ENCODE results near the gene PAX4.
"Not testable (repeated sequence)": the region's sequence is repeated elsewhere in the genome, so short reads cannot be mapped to it uniquely, and the experiment has no call there.

Gene PAX4

DNA sequence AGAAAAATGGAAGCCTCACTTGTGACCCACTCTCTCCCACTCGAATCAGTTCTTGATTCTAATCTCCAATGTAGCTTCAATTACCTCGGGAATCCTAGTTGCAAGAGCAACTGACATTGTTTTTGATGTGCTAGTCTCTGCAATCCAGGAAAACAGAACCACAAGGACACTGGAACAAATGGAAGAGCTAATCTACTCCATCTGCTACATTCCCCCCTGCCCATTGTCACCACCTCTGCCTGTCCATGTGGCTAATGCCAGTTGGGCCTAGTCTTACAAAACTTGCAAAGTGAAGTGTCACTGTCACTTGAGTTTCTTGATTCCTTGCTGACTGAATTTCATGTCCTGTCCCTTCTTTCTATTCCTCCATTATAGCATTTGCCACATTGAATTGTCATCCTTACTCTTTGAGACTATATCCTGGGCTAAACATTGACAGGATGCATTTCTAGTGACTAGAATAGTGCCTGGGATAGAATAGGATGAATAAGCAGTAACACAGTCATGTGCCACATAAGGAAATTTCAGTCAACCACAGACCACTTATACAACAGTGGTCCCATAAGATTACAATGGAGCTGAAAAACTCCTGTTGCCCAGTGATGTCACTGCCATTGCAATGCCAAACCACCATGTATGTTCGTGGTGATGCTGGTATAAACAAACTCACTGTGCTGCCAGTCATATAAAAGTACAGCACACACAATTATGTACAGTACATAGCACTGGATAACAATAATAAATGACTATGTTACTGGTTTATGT, 46.0 kb downstream of the PAX4 start:
- Histone ChIP-seq H3K56ac (ENCODE audit: low read length) (no peak overlapping the region), H3K36me3 (ENCODE audit: control insufficient read depth, insufficient read depth, low read length) (no peaks in the 10 kb centered on the region), H3K9ac (ENCODE audit: low read length) (no peak overlapping the region), H2BK5ac (ENCODE audit: low read length) (no peak overlapping the region), H2AK5ac (ENCODE audit: low read length) (no peak overlapping the region), H2BK120ac (ENCODE audit: low read depth, low read length) (no peak overlapping the region), H3K4ac (ENCODE audit: low read depth, low read length) (no peak overlapping the region), H4K8ac (ENCODE audit: low read depth, low read length) (no peak overlapping the region), H3K23ac (ENCODE audit: low read length) (no peak overlapping the region), H3K18ac (ENCODE audit: low read length) (no peak overlapping the region), H3K79me1 (ENCODE audit: low read length) (no peaks in the 10 kb centered on the region), H3K27ac (ENCODE audit: low read depth, low read length) (no peak overlapping the region), H3K4me1 (ENCODE audit: control insufficient read depth, low read depth, low read length) (no peaks in the 10 kb centered on the region), H4K5ac (ENCODE audit: low read length) (no peak overlapping the region), H3K4me2 (ENCODE audit: low read length) (no peak overlapping the region), H3K27me3 (ENCODE audit: insufficient read depth, low read length, poor library complexity) (no peaks in the 10 kb centered on the region), H2BK15ac (replicated peaks; ENCODE audit: low read depth) (no peak overlapping the region), H3K4me3 (ENCODE audit: low read length) (no peak overlapping the region), H3K79me2 (ENCODE audit: control insufficient read depth, insufficient read depth, low read length) (no peaks in the 10 kb centered on the region)
- no CpG with 5 or more reads among the region's 3 CpGs for WGBS (ENCODE audit: extremely low coverage, insufficient coverage, low lambda C conversion rate)
- no peak for DNase-seq

DNA sequence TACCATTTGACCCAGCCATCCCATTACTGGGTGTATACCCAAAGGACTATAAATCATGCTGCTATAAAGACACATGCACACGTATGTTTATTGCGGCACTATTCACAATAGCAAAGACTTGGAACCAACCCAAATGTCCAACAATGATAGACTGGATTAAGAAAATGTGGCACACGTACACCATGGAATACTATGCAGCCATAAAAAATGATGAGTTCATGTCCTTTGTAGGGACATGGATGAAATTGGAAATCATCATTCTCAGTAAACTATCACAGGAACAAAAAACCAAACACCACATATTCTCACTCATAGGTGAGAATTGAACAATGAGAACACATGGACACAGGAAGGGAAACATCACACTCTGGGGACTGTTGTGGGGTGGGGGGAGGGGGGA, 49.9 kb downstream of the PAX4 start:
- H3K4ac ChIP-seq (ENCODE audit: low read depth, low read length); H3K4me1 ChIP-seq (ENCODE audit: control insufficient read depth, low read depth, low read length): not testable (repeated sequence)

DNA sequence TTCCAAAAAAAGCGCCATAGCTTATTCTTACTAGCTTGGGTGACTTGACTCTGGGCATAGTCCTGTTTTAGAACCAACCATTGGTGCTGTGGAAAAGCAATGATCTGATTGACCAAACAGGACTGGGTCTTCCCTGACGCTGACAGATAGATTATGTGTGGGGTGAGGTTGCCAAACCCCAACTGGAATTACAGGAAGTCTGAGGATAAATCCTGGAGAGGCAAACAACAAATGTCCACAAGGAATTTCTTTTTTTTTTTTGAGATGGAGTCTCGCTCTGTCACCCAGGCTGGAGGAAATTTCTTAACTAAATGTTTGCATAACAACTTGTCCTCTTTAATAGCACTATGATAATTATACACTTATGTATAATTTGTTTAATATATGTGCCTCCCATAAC, 51.7 kb downstream of the PAX4 start:
- no peak overlapping the region for H2AK5ac ChIP-seq (ENCODE audit: low read length)
- no peak overlapping the region for H3K56ac ChIP-seq (ENCODE audit: low read length)
- no peak overlapping the region for H3K18ac ChIP-seq (ENCODE audit: low read length)
- no peak overlapping the region for H3K9ac ChIP-seq (ENCODE audit: low read length)
- no peak overlapping the region for H2BK120ac ChIP-seq (ENCODE audit: low read depth, low read length)
- no peaks in the 10 kb centered on the region for H3K4me1 ChIP-seq (ENCODE audit: control insufficient read depth, low read depth, low read length)
- no peaks in the 10 kb centered on the region for H3K79me1 ChIP-seq (ENCODE audit: low read length)
- no CpG with 5 or more reads among the region's 3 CpGs for WGBS (ENCODE audit: extremely low coverage, insufficient coverage, low lambda C conversion rate)
- H3K4ac ChIP-seq (ENCODE audit: low read depth, low read length), result no peak overlapping the region
- no peak overlapping the region for H2BK15ac ChIP-seq (replicated peaks; ENCODE audit: low read depth)
- no peak overlapping the region for H3K4me3 ChIP-seq (ENCODE audit: low read length)
- no peak overlapping the region for H4K5ac ChIP-seq (ENCODE audit: low read length)
- H4K8ac ChIP-seq (ENCODE audit: low read depth, low read length), result no peak overlapping the region
- no peaks in the 10 kb centered on the region for H3K36me3 ChIP-seq (ENCODE audit: control insufficient read depth, insufficient read depth, low read length)
- no peak for DNase-seq
- H3K79me2 ChIP-seq (ENCODE audit: control insufficient read depth, insufficient read depth, low read length), result no peaks in the 10 kb centered on the region
- no peak overlapping the region for H3K4me2 ChIP-seq (ENCODE audit: low read length)
- H2BK5ac ChIP-seq (ENCODE audit: low read length), result no peak overlapping the region
- no peak overlapping the region for H3K23ac ChIP-seq (ENCODE audit: low read length)
- no peak overlapping the region for H3K27ac ChIP-seq (ENCODE audit: low read depth, low read length)
- no peaks in the 10 kb centered on the region for H3K27me3 ChIP-seq (ENCODE audit: insufficient read depth, low read length, poor library complexity)

More for the DNA sequence above, 49.9 kb downstream of the PAX4 start:
- not testable (repeated sequence) for H3K27me3 ChIP-seq (ENCODE audit: insufficient read depth, low read length, poor library complexity); H3K23ac ChIP-seq (ENCODE audit: low read length); H3K27ac ChIP-seq (ENCODE audit: low read depth, low read length); H2BK120ac ChIP-seq (ENCODE audit: low read depth, low read length); H3K4me3 ChIP-seq (ENCODE audit: low read length); H3K18ac ChIP-seq (ENCODE audit: low read length); H2AK5ac ChIP-seq (ENCODE audit: low read length); H3K56ac ChIP-seq (ENCODE audit: low read length); H3K9ac ChIP-seq (ENCODE audit: low read length); H2BK5ac ChIP-seq (ENCODE audit: low read length); H3K36me3 ChIP-seq (ENCODE audit: control insufficient read depth, insufficient read depth, low read length); DNase-seq; H2BK15ac ChIP-seq (replicated peaks; ENCODE audit: low read depth); H3K79me2 ChIP-seq (ENCODE audit: control insufficient read depth, insufficient read depth, low read length); H4K5ac ChIP-seq (ENCODE audit: low read length); H3K4me2 ChIP-seq (ENCODE audit: low read length); H3K79me1 ChIP-seq (ENCODE audit: low read length); H4K8ac ChIP-seq (ENCODE audit: low read depth, low read length)
- WGBS (ENCODE audit: extremely low coverage, insufficient coverage, low lambda C conversion rate), result no CpG with 5 or more reads among the region's 3 CpGs

All from mesendoderm (in vitro differentiated cells).